HG03159 (cell line): ENCODE data around the gene ESPNL.

ENCODE experiments used
- ATAC-seq: cut with Tn5 transposase; IDR thresholded peaks from one replicate; pipeline ENCODE4 v1.9.1; 2021; ENCODE audit warnings: mild to moderate bottlenecking, moderate library complexity; ENCODE audit not compliant: unreplicated experiment

The ESPNL gene

DNA sequence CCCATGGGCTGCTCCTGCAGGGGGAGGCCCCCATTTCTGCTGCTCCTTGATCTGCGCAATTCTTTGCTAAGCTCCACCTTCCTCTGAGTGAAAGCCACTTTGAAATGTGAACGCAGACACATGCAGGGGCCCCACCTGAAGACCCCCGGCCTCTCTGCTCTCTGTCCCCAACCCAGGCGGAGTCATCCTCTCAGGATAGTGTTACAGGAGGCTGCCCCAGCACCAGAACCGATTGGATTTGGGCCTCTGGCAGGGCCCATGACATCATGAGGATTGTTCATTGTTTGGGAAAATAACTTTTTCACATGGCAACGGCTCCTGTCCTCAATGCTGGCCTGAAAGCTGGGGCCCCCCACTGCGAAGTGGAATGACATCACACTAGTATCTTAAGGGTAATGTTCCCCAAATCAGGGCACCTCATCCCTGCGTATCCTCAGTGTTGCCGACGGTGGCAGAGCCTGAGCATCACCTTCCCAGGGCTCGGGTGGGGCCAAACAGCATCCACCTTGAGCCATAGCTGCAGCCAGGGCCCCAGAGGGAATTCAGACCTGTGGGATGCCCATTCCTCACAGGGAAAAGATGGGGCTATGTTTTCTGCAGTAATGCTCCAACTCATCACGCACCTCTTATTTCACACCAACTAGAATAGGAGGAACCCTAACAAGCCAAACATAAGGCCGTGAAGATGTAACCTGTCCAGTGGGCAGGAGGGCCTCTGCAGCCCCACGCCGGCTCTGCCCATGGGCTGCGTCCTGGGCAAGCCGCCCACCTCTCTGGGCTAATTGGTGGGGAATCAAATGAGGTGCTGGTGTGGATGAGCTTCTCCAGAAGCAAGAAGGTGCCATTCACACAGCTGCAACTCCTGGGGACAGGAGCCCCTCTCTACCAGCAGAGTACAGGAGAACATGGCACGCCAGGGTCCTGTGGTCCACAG is 55.9 kb downstream of the ESPNL start:
- ATAC-seq = no peak

DNA sequence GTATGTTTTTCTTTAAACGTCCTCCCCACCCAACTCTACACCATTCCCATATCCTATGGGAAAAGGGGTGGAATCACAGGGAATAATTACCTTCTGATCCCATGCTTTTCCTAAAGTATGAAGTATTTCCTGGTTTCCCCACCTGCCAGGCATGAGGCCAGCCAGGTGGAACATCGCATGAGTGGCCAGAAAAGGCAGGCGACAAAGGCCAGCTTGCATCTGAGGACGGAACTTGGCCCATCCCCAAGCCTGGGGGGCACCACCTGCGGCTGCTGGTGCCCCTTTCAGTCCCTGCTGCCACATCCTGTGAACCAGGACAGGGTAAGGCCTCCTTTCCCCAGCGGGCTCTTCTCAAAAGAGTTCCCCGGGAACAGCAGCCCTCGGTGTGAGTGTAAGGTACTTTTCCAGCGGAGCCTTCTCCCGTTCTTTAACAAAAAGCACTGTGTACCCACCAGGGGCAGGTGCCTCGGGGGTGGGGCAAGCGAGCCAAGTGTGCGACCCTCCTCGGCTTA is 57.4 kb downstream of the ESPNL start:
- no peak for ATAC-seq

DNA sequence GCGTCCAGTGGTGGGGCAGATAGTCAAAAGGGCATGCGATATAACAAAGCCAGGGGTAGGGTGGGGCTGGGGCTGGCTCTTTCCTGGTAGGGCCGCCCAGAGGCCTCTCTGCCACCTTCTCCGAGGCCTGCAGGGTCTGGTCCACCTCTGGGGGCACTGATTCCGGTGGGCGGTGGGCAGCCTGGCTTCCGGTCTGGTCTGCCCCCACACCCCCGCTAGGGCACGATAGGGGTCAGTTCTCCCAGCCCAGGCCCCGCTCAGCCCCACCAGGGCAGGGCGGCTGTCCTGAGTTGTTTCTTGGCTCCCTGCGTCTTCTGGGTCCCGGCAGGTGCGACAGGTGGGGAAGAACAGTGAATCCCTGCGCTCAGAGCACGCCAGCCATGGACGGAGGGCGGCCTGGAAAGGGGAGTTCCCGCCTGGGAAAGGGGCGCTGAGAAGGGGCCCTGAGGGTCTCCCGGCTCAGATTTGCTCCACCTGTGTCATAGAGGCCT is 57.9 kb downstream of the ESPNL start:
- no peak for ATAC-seq

DNA sequence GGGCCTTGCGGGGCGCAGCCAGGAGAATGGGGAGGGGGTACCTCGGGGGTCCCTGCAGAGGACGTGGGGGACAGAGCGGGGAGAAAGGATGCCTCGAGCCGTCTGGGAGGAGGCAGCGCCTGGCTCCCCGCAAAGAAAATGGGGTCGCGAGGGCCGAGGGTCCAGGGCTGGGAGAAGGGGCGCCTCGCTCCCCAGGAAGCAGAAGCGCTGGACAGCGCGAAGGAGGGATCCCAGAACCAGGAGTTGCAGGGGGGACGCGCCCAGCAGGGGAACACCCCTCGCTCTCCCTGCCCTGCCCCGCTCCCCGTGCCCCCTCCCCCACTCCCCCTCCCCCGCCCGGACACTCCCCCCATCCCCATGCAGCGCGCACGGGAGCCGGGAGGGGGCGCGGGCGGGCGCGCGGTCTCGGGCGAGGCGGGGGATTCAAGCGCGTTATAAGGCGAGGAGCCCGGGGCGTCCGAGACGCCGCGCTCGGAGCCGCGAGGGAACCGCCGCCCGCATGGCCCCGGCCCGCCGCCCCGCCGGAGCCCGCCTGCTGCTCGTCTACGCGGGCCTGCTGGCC is 58.5 kb downstream of the ESPNL start, which contains the start of gene ERFE:
TSS of gene ERFE (plus strand) at position 462 of the 562 bp plus-strand sequence. CDS start at position 500, 38 bp downstream.
- ATAC-seq = peak; percentile 49

DNA sequence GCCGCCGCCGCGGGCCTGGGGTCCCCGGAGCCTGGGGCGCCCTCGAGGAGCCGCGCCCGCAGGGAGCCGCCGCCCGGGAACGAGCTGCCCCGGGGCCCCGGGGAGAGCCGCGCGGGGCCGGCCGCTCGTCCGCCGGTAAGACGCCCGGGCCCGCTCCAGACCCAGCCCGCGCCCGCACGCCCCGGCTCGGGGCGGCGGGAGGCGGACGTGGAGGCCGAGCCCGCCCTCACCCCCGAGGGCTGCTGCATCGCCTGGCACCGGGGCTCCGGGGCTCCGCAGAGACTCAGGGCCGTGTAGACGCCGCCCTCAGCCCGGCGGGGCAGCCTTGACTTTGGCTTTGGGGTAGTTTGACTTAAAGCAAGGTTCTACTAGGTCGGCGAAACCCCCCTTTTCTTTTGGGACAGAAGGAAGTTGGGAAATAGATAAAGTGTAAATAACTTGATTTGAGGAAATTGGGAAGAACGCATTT is 59.0 kb downstream of the ESPNL start:
- ATAC-seq = peak; percentile 30

DNA sequence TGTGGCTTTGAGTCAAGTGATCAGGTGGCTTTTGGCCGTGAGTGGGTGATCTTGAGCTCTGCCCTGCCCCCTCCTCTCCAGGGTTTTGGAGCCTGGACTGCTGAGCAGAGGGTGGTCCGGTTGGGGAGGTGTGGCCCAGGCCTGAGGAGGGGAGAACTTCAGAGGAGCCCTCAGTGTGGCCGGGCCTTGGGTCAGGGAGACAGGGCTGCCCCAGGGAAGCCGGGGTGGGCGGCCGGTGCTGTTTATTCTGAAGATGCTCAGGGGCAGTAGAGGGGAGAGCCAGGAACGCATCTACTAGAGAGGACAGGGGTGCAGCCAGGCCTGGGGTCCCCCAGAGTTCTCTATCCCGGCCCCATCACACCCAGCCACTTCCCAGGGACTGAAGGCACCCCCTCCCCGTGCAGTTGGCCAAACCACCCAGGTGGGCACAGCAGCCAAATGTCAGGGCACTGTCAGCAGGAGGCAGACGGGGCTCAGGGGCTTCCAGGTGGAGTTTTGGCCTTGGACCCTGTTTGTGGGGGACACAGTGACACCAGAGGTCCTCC is 59.6 kb downstream of the ESPNL start:
- ATAC-seq = no peak

DNA sequence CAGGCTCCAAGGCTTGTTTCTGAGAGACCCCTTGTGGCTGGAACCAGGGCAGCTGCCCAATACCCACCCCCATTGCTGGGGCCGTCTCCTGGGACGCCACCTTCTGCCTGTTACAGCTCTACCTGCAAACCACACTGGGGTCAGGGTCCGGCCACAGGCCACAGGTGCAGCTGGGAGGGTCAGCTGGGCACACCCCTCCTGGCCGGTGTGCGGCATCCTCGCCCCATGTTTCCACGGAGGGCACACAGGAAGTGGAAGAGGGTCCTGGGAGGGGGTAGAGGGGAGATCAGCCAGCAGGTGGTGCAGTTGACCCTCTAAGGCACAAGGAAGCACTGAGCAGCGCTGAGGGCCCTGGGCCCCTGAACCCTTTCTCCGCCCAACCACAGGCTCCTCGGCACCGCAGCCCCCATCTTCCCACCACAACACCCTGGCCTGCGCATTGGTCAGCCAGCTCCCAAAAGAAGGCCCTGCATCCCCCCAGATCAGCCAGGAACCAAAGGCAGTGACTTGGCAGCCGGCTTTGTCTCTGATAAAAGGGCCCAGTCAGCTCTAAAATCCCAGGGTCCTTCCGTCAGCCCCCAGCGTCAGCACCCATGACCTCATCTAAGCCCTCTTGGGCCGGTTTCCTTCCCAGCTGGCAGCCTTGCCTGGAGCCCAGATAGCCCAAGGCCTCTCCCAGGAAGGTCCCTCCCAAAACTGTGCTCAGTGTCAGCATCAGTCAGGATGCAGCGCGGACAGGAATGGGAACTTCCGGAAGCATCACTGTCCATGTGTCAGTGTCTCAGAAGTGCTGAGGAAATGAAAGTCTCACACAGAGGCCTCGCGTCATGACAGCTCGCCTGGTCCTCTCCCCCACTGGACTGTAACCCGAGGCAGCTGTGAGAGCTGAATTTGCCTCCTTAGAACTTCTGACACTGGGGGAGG is 60.3 kb downstream of the ESPNL start:
- ATAC-seq = no peak

DNA sequence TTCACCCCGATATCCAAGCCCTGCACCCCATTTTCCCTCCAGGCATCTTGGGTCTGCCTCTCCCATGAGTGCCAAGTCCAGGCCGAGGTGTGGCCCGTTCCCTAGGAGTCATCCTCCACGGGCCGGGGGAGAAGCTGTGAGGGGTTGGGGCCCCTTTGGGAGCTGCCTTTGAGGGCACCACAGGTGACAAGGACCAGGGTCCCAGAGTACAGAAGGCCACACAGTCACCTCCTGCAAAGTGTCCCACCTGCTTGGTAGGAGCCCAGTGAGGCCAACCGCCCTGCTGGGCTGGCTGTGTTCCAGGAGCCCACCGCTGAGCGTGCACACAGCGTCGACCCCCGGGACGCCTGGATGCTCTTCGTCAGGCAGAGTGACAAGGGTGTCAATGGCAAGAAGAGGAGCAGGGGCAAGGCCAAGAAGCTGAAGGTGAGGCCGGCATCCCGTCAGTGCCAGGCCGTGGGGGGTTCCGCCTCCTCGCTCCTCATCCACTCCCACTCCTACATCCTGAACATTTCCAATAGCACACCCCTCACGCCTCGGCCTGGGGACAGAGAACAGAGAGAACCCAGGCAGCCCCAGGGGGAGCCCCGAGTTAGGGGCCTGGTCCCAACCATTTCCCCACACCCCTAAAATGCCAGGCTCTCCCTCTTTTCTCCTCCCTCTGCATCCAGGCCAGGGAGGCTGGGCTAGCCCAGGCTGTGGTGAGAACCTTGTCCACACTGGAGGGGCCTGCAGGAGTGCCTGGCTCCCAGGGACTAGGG is 61.3 kb downstream of the ESPNL start:
- no peak for ATAC-seq

DNA sequence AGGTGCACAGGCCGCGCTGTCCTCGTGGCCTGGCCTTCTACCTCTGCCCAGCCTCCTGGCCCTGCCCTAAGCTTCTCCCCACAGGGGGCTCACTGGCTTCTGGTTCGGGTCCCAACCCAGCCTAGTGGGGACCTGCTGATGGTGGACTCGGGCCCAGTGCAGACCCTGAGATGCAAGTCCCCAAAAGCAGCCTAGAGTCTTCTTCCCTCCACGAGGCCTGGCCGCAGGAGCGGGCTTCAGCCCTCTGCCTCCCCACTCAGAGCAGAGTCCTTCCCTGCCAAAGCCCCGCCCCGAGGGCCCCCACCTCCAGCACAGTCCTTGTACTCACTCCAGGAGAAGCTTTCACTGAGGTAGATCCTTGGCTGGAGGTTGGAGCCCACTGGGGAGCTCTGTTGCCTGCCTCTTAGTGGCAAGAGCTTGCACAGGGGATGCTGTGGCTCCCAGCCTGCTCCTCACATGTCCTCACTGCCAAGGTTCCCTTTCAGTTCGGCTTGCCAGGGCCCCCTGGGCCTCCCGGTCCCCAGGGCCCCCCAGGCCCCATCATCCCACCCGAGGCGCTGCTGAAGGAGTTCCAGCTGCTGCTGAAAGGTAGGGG is 62.2 kb downstream of the ESPNL start:
- ATAC-seq = no peak

DNA sequence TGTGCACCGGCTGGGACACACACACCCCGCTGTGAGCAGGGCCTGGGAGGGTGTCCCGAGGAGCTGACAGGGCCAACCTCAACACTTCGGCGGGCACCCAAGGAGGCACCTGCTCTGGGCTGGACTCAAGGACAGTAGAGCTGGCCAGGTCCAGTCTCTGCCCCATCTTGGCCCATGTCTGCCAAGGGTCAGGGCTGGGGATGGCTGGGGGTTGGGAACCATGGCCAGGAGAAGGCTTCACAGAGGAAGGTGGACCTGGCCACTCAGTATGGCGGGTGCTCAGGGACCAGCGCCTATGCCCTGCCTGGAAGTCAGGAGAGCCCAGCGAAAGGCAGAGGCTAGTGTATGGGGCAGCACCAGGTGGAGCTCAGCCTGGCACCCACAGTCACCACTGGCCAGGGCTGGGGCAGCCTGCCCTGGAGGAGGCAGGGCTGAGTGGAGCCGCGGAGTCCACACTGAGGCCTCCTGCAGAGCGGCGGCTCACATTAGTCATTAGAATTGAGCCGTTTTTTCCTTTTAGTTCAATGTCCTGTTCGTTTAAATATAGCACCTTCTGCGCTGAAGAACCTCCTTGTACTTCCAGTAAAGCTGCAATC is 62.8 kb downstream of the ESPNL start:
- ATAC-seq = no peak

DNA sequence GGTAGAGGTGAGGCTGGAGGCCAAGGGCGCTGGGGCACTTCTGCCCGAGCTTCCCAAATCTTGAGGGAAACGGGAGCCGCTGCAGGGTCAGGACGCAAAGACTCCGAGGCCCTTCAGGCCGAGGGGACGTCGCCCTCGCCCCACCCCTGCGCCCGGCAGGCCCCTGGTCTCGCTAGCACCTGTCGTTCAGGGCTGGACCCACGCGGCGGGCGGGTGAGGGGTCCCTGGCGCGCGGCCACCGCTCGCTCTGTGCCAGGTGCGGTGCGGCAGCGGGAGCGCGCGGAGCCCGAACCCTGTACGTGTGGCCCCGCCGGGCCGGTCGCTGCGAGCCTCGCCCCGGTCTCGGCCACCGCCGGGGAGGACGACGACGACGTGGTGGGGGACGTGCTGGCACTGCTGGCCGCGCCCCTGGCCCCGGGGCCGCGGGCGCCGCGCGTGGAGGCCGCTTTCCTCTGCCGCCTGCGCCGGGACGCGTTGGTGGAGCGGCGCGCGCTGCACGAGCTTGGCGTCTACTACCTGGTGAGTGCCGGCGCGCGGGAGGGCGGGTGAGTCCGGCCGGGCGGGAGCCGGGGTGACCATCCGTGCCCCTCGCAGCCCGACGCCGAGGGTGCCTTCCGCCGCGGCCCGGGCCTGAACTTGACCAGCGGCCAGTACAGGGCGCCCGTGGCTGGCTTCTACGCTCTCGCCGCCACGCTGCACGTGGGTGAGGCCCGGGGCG is 63.5 kb downstream of the ESPNL start:
- ATAC-seq = no peak

DNA sequence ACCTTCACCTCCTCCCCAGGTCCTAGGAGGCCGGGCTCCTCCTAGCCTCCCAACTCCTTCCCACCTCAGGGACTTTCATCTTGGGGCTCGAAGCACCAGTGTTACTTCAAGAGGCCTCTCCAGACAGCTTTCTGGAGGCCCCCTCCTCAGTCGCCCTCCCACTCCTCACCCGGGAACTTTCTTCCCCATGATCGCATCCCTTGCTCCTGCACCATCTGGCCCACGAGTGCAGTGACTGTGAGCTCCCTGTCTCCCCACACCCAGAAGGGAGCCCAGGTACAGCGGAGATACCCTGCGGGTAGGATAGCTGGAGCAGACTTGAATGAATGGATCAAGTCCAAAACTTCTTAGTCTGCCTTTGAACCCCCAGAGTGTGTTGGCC is 64.8 kb downstream of the ESPNL start:
- no peak for ATAC-seq

DNA sequence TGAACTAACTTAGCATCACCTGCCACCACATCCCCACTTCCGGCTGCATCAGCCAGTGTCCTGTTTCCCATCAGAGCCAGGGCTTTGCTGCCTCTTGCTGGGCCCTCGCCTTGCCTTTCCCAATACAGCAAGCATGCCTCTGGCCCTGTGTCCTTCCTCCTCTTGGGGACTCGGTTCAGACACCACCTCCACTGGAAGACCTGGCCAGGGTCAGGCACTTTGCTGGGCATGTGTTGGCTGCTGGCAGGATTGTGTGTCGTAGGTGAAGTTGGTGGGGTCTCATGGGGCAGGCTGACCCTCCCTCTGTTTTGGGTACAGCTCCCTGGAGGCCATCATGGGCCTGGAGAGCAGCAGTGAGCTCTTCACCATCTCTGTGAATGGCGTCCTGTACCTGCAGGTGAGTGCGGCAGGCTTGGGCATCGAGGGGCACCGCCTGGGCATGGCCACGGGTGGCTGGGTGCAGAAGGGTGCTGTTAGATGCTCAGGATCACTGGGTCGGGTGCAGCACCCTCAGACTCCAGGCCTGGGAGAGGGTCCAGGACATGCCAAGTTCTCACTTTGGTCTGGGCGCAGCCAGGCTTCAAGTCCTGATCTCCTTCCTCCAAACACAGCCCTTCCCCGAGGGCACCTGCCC is 65.3 kb downstream of the ESPNL start:
- no peak for ATAC-seq

DNA sequence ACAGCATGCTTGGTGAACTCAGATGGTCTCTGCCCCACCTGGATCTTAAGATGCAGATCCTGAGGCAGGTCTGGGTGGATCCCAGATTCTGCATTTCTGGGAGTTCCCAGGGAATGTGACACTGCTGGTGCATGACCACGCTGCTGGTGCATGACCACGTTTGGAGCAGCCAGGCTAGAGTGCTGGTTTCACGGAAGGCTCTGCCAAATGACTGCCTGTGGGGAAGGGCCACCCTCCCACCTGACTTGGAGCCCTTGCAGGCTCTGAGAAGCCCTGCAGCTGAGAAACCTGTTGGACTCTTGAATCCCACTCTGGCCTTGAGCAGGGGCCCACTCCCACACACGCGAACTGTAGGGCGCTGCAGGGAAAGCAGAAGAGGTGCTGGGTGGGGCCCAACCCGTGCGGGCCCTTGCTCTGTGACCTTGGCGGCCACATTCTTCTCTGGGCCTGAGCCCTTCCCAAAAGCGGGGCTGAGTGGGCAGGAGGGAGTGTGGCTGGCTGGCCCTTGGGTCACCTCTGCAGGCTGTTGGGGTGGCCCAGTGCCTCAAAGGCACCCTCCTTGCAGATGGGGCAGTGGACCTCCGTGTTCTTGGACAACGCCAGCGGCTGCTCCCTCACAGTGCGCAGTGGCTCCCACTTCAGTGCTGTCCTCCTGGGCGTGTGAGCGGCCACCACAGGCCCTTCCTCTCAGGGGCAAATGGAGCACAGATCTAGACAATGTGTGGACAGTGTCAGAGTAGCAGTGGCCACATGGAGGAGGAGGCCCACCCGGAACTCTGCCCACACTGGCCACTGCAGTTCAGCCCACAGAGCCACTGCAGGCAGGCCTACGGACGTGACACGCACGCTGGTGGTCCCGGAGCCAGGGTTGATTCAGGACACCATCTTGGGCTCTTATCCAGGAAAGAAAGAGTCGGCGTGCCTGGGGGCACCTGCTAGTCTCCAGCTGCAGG is 66.5 kb downstream of the ESPNL start:
- no peak for ATAC-seq

DNA sequence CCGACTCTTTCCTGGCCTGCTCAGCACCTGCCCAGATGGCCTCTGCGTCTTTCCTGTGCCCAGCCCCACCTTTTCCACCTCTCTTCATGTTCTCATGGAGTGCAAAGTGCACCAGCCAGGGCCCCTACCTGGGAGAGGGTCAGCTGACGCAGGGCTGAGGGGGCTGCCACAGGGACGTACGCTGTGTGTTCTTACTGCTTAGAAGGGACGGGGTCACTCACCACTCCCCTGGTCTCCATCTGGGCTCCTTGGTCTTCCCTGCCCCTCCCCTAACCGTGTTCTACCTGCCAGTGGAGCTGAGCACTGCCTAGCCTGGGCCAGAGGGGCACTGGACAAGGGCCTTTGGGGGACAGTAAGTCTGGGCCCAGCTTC is 67.2 kb downstream of the ESPNL start:
- ATAC-seq = no peak

DNA sequence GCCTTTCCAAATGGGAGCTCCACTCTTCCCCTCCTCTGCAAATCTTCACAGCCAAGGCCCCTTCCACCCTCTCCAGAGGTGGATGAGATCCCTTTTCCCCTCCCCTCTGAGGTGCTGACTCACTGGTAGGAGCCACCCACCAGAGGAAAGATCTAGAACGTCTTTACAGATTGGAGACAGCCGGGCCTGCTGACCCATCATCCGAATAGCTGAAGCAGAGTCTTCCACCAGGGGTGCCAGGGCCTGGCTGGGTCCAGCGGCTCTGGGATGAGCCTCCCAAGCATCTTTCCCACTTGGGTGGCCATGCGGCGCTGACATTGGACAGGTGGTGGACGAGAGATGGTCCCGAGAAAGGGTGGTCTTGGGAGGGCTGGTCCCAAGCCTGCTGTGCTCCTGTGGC is 67.6 kb downstream of the ESPNL start:
- ATAC-seq = no peak
